IMR-90 (cell line): ENCODE data around the gene SH3GL2.
A peak's percentile ranks its signal among the peaks of the same experiment; 100 is the strongest.

Source experiments
- CEBPB ChIP-seq: IDR thresholded peaks from 2 replicates; pipeline ENCODE4 v1.6.1; 2012; ENCODE audit warnings: low read depth, low read length, improper control_type of control experiment
- CHD1 ChIP-seq: IDR thresholded peaks from 2 replicates; pipeline ENCODE4 v1.6.1; 2012; ENCODE audit warnings: low read depth, low read length, improper control_type of control experiment
- MAFK ChIP-seq: IDR thresholded peaks from 2 replicates; pipeline ENCODE4 v1.6.1; 2012; ENCODE audit warnings: low read depth, low read length, improper control_type of control experiment
- MXI1 ChIP-seq: IDR thresholded peaks from 2 replicates; pipeline ENCODE4 v1.6.1; 2012; ENCODE audit warnings: low read depth, mild to moderate bottlenecking, low read length, moderate library complexity, borderline replicate concordance
- POLR2A ChIP-seq: IDR thresholded peaks from 2 replicates; pipeline ENCODE4 v1.6.1; 2012; ENCODE audit warnings: mild to moderate bottlenecking, low read depth, low read length
- RAD21 ChIP-seq: IDR thresholded peaks from 2 replicates; pipeline ENCODE4 v1.6.1; 2012; ENCODE audit warnings: low read length, improper control_type of control experiment
- RCOR1 ChIP-seq: IDR thresholded peaks from 2 replicates; pipeline ENCODE4 v1.6.1; 2012; ENCODE audit warnings: mild to moderate bottlenecking, low read length, improper control_type of control experiment; ENCODE audit not compliant: insufficient replicate concordance
- TF ChIP-seq, protein P1 (sequence below): conservative IDR thresholded peaks from 2 replicates; pipeline ENCODE4 v1.5.1; 2012; ENCODE audit warnings: mild to moderate bottlenecking, low read depth, low read length, improper control_type of control experiment
- TF ChIP-seq, protein P2 (sequence below): fragments of 150-350 bp; IDR thresholded peaks from 2 replicates; pipeline ENCODE4 v1.6.1; 2017; ENCODE audit warnings: mild to moderate bottlenecking, antibody characterized with exemption, low read length, low read depth

DNA sequence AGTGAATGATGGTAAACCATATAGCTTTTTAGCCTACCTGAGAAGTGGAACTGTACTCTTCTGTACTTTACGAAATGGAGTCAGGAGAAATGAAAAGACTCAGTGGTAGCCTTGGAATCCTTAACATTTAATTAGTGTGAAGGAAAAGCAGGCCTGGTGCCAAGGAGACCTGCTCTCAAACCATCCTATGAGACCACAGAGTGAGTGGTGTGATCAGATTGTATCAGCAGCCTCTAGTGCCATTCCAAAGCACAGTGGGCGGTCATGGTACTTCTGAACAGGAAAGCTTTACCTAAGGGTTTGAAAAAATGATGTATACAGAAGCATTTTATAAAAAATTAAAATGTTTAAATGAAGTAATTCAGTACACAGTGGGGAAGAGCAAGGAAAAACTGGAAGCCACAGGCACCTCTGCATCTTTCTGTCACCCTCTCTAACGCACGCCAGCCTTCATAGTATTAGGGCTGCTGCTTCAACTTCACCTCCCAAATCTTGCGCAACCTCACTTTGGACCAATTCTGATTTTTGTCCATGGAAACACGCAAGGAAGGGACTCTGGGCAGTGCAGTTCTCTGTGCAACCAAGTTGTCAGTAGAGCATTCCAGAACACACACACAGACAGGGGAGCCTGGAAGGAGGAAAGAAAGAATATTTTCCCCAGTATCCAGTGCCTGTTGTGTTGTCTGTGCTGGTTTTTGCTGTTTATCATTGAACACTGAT is 203.7 kb downstream of the SH3GL2 start:
- TF ChIP-seq, protein P1, sequence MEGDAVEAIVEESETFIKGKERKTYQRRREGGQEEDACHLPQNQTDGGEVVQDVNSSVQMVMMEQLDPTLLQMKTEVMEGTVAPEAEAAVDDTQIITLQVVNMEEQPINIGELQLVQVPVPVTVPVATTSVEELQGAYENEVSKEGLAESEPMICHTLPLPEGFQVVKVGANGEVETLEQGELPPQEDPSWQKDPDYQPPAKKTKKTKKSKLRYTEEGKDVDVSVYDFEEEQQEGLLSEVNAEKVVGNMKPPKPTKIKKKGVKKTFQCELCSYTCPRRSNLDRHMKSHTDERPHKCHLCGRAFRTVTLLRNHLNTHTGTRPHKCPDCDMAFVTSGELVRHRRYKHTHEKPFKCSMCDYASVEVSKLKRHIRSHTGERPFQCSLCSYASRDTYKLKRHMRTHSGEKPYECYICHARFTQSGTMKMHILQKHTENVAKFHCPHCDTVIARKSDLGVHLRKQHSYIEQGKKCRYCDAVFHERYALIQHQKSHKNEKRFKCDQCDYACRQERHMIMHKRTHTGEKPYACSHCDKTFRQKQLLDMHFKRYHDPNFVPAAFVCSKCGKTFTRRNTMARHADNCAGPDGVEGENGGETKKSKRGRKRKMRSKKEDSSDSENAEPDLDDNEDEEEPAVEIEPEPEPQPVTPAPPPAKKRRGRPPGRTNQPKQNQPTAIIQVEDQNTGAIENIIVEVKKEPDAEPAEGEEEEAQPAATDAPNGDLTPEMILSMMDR: no peak
- no peak for TF ChIP-seq POLR2A
- no peak for TF ChIP-seq RAD21
- TF ChIP-seq RCOR1: no peak
- no peak for TF ChIP-seq MAFK
- no peak for TF ChIP-seq MXI1
- TF ChIP-seq, protein P2, sequence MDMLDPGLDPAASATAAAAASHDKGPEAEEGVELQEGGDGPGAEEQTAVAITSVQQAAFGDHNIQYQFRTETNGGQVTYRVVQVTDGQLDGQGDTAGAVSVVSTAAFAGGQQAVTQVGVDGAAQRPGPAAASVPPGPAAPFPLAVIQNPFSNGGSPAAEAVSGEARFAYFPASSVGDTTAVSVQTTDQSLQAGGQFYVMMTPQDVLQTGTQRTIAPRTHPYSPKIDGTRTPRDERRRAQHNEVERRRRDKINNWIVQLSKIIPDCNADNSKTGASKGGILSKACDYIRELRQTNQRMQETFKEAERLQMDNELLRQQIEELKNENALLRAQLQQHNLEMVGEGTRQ: no peak
- TF ChIP-seq CEBPB: peak; percentile 82
- TF ChIP-seq CHD1: no peak
